Measurements from ENCODE around the gene MOV10L1.
"Not testable (repeated sequence)": the region's sequence is repeated elsewhere in the genome, so short reads cannot be mapped to it uniquely, and the experiment has no call there.

The MOV10L1 gene

DNA sequence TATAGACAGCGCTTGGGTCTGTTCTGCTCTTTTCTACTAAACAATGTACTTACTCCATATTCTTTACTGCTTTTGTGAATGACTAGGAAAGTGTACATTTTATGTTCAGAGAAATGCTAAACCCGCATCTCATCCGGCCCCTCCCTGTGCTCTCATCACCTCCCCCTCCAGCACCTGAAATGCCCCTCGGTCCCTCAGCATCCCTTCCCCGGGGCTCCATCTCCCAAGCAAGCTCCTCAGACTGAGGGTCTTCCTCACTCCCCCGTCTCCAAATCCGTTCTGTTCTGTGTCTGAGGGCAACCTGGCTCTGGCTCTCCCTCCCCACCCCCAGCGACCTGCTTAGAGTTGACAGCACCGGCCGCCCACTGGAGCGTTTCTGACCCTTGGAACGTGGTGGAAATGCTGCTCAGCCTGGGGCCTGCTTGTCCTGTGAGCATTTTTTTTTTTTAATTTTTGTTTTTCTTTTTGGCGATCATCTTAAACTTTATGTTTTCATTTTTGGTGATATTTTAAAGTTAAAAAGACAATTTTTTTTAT lies 112.4 kb downstream of the MOV10L1 start:
- no peak overlapping the region for H3K27ac ChIP-seq
- no peaks in the 10 kb centered on the region for H3K27me3 ChIP-seq
- intact Hi-C loops (cut with DNase I; ENCODE audit: low total_unique reads) = no loop called here
- DNase-seq = no peak
- peaks cover 0 to 38% (median 23%) of the 10 kb centered on the region in 3 donors for H3K36me3 ChIP-seq
- H3K4me3 ChIP-seq = peak overlapping the region; percentile 80 to 88
- H3K4me1 ChIP-seq = peaks cover 0 to 22% (median 19%) of the 10 kb centered on the region in 4 donors
- no peaks in the 10 kb centered on the region for H3K9me3 ChIP-seq
- TF ChIP-seq, protein P1, sequence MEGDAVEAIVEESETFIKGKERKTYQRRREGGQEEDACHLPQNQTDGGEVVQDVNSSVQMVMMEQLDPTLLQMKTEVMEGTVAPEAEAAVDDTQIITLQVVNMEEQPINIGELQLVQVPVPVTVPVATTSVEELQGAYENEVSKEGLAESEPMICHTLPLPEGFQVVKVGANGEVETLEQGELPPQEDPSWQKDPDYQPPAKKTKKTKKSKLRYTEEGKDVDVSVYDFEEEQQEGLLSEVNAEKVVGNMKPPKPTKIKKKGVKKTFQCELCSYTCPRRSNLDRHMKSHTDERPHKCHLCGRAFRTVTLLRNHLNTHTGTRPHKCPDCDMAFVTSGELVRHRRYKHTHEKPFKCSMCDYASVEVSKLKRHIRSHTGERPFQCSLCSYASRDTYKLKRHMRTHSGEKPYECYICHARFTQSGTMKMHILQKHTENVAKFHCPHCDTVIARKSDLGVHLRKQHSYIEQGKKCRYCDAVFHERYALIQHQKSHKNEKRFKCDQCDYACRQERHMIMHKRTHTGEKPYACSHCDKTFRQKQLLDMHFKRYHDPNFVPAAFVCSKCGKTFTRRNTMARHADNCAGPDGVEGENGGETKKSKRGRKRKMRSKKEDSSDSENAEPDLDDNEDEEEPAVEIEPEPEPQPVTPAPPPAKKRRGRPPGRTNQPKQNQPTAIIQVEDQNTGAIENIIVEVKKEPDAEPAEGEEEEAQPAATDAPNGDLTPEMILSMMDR (IDR thresholded peaks at IDR 0.05) = no peak

DNA sequence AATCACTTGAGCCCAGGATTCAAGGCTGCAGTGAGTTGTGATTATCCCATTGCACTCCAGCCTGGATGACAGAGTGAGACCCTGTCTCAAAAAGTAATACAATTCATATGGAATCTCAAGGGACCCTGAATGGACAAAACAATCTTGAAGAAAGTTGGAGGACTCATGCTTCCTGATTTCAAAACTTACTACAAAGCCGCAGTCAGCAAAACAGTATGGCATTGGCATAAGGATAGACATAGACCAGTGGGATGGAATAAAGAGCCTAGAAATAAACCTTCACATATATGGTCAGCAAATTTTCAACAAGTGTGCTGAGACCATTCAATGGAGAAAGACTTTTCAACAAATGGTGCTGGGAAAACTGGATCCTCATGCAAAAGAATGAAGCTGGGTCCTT lies 113.5 kb downstream of the MOV10L1 start:
- intact Hi-C loops (cut with DNase I; ENCODE audit: low total_unique reads) = no loop called here
- TF ChIP-seq, protein P1 (IDR thresholded peaks at IDR 0.05) = no peak
- no peak for DNase-seq
- H3K36me3 ChIP-seq = peaks cover 0 to 38% (median 22%) of the 10 kb centered on the region in 3 donors
- peaks cover 0 to 26% (median 19%) of the 10 kb centered on the region in 4 donors for H3K4me1 ChIP-seq
- no peak overlapping the region for H3K4me3 ChIP-seq
- H3K27me3 ChIP-seq = no peaks in the 10 kb centered on the region
- H3K9me3 ChIP-seq = no peaks in the 10 kb centered on the region
- no peak overlapping the region for H3K27ac ChIP-seq

DNA sequence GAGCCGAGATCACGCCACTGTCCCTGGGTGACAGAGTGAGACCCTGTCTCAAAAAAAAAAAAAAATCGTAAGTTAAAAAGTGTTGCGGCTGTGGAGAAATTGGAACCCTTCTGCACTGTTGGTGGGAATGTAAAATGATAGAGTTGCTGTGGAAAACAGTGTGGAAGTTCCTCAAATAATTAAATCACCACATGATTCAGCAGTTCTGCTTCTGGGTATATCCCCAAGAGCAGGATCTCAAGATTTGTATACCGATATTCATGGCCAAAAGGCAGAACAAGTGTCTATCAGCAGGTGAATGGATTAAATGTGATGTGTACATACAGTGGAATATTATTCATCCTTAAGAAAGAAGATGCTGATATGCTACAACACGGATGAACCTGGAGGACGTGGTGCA lies 114.8 kb downstream of the MOV10L1 start:
- H3K4me3 ChIP-seq = no peak overlapping the region
- peaks cover 0 to 26% (median 20%) of the 10 kb centered on the region in 4 donors for H3K4me1 ChIP-seq
- TF ChIP-seq, protein P1 (IDR thresholded peaks at IDR 0.05) = no peak
- H3K9me3 ChIP-seq = no peaks in the 10 kb centered on the region
- H3K27me3 ChIP-seq = no peaks in the 10 kb centered on the region
- intact Hi-C loops (cut with DNase I; ENCODE audit: low total_unique reads) = no loop called here
- H3K36me3 ChIP-seq = peaks cover 0 to 41% (median 28%) of the 10 kb centered on the region in 3 donors
- no peak overlapping the region for H3K27ac ChIP-seq
- DNase-seq = no peak

DNA sequence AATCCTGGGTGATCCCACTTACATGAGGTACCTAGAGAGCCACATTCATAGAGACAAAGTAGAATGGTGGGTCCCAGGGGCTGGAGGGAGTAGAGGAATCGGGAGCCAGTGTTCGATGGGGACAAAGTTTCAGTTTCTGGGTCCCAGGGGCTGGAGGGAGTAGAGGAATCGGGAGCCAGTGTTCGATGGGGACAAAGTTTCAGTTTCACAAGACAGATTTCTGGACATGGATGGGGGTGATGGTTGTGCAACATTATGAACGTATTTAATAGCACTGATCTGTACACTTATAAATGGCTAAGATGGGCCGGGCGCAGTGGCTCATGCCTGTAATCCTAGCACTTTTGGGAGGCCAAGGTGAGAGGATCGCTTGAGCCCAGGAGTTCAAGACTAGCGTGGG lies 115.2 kb downstream of the MOV10L1 start:
- not testable (repeated sequence) for H3K9me3 ChIP-seq, DNase-seq, H3K27ac ChIP-seq, H3K27me3 ChIP-seq, H3K4me3 ChIP-seq
- intact Hi-C loops (cut with DNase I; ENCODE audit: low total_unique reads) = loop anchor here (5.0 kb wide), 2 partner anchors 58 to 278 kb away; no protein-coding TSS in a partner anchor
- peaks cover 0 to 24% (median 18%) of the 10 kb centered on the region in 4 donors for H3K4me1 ChIP-seq
- peaks cover 0 to 42% (median 28%) of the 10 kb centered on the region in 3 donors for H3K36me3 ChIP-seq

DNA sequence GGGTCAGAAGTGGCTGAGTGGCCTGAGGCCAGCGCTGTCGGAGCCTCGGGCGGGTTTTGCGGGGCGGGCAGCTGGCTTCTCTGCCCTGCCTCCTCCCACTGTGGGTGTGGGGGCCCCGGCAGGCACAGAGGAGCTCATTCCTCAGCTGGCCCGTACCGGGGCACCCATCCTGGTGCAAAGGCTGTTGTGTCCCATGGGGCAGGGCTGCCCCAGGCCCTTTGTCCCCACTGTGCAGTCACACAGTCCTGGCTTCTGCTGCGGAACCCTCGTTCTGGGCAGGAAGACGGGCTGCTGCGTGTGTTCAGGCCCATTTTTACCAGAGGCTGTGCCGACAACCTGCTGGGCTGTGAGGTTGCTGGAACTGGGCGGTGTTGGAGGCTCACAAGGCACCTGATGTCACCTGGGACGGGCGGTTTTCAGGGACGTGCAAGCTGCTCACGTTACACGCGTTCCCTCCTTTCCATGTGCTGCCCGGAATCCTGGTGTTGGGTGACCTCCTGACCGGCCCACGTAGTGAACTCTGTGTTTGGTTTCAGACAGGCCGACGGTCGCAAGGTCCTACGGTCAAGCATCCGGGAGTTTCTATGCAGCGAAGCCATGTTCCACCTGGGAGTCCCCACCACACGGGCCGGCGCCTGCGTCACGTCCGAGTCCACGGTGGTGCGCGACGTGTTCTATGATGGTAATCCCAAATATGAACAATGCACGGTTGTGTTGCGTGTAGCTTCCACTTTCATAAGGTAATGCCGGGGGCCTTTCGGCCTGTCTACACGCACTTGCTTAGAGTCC lies 116.2 kb downstream of the MOV10L1 start:
- no peaks in the 10 kb centered on the region for H3K9me3 ChIP-seq
- intact Hi-C loops (cut with DNase I; ENCODE audit: low total_unique reads) = loop anchor here (5.0 kb wide), 2 partner anchors 59 to 279 kb away; no protein-coding TSS in a partner anchor
- no peak overlapping the region for H3K4me3 ChIP-seq
- TF ChIP-seq, protein P1 (IDR thresholded peaks at IDR 0.05) = no peak
- H3K27me3 ChIP-seq = no peaks in the 10 kb centered on the region
- peaks cover 0 to 22% (median 15%) of the 10 kb centered on the region in 4 donors for H3K4me1 ChIP-seq
- H3K36me3 ChIP-seq = peaks cover 4 to 52% (median 38%) of the 10 kb centered on the region in 3 donors
- no peak overlapping the region for H3K27ac ChIP-seq
- no peak for DNase-seq

DNA sequence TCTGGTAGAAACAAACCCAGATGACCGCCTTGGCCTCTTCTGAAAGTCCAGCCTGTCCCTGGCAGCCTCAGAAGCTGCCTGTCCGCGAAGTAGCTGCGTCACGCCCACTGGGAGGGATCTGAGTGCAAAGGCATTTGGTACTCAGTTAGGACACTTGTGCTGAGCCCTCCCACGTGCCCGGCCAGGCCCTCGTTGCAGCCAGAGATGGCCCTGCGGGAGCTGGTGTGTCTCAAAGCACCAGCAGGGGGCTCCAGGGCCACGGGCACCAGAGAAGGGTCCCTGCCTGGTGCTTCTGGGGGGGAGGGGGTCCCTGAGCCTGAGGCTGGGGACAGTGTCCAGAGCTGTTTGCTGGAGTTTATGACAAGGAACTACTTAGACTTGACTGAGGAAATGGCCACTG lies 116.8 kb downstream of the MOV10L1 start:
- intact Hi-C loops (cut with DNase I; ENCODE audit: low total_unique reads) = loop anchor here (5.0 kb wide), 2 partner anchors 59 to 279 kb away; no protein-coding TSS in a partner anchor
- no peaks in the 10 kb centered on the region for H3K9me3 ChIP-seq
- no peak for DNase-seq
- TF ChIP-seq, protein P1 (IDR thresholded peaks at IDR 0.05) = peak in 1 of 2 experiments; percentile 12
- H3K36me3 ChIP-seq = peaks cover 10 to 58% (median 41%) of the 10 kb centered on the region in 3 donors
- H3K4me3 ChIP-seq = no peak overlapping the region
- no peaks in the 10 kb centered on the region for H3K27me3 ChIP-seq
- peaks cover 0 to 20% (median 13%) of the 10 kb centered on the region in 4 donors for H3K4me1 ChIP-seq
- no peak overlapping the region for H3K27ac ChIP-seq

Data from tibial artery (tissue), 4 donors.